22Rv1 (cell line): Measurements from ENCODE around the gene LGSN.

ENCODE experiments used
- H3K27ac ChIP-seq: fragments of 450-650 bp; 2 replicates; pipeline ENCODE4 v1.5.1; 2017
- ZFX ChIP-seq: fragments of 450-650 bp; IDR thresholded peaks from 2 replicates; pipeline ENCODE4 v1.6.1; 2017; ENCODE audit warnings: antibody characterized with exemption, borderline replicate concordance
- TF ChIP-seq, protein P1 (sequence below): fragments of 450-650 bp; IDR thresholded peaks from 2 replicates; pipeline ENCODE4 v1.5.1; 2017; ENCODE audit warnings: mild to moderate bottlenecking

LGSN gene

DNA sequence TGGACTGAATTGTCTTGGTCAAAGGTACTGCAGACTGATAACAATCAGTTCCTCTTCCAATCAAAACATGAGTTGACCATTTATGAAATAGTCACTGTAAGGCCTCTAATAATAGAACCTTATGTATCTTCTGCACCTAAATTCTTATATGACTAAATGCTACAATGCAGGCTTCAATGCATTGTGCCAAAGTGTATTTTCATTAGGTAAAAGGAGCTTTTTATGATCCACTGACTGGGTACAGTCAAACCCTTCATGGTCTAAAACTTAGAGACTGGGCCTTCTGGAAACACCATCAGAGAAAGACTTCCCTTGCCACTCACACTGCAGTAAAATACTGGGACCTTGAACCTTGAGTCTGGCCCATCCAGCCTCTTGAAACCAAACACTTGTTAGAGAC, 16.3 kb downstream of the LGSN start:
- no peak overlapping the region for H3K27ac ChIP-seq
- TF ChIP-seq, protein P1, sequence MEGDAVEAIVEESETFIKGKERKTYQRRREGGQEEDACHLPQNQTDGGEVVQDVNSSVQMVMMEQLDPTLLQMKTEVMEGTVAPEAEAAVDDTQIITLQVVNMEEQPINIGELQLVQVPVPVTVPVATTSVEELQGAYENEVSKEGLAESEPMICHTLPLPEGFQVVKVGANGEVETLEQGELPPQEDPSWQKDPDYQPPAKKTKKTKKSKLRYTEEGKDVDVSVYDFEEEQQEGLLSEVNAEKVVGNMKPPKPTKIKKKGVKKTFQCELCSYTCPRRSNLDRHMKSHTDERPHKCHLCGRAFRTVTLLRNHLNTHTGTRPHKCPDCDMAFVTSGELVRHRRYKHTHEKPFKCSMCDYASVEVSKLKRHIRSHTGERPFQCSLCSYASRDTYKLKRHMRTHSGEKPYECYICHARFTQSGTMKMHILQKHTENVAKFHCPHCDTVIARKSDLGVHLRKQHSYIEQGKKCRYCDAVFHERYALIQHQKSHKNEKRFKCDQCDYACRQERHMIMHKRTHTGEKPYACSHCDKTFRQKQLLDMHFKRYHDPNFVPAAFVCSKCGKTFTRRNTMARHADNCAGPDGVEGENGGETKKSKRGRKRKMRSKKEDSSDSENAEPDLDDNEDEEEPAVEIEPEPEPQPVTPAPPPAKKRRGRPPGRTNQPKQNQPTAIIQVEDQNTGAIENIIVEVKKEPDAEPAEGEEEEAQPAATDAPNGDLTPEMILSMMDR, result no peak
- TF ChIP-seq ZFX, result no peak

DNA sequence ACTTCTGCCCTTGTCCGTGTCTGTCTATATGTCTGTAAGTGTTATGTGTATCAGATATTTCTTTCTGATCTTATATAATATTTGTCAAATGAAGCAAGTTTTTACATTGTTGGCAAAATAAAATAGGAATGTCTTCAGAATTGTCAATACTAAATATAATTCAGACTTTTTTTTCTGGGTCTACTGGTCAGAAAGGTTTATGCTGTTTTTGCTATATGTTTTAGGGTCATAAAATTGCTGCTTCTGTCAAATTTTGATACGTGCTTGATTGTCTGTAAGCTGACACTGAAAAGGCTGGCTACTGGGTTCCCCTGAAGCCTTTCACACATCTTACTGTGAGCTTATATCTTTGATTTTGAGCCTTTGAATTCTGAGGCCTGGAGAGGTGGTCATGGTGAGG, 20.1 kb downstream of the LGSN start:
- H3K27ac ChIP-seq, result no peak overlapping the region
- no peak for TF ChIP-seq ZFX
- TF ChIP-seq, protein P1, result no peak

- no peak for TF ChIP-seq ZFX
- TF ChIP-seq, protein P1, result no peak
- no peak overlapping the region for H3K27ac ChIP-seq
Observed at GRCh38 chr6:63295553-63296194, 24.1 kb downstream of the LGSN start.

DNA sequence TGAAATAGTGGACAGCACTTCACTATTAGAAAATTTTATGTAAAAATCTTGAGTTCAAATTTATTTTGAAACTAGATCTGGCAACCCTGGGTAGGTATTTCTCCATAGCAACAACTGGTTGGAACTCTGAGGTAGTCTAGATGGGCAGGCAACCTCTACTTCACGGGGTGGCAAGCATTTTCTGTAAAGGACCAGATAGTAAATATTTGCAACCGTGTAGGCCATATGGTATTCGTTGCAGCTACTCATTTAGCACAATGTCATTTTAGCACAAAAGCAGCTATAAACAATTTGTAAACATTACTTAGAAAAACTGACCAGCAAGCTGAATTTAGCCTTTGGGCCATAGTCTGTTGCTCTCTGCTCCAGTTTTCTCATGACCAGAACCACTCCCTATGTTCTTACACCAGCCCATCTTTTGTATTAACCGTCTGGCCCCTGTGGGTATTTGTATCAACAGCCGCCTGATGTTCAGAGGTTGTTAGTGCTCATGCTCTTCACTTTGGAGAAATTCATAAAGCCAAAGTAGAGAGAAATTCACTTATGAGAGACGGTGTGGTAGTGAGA, 29.2 kb downstream of the LGSN start:
- no peak overlapping the region for H3K27ac ChIP-seq
- TF ChIP-seq ZFX, result no peak

- no peak overlapping the region for H3K27ac ChIP-seq
- no peak for TF ChIP-seq ZFX
- TF ChIP-seq, protein P1, result no peak
Observed at GRCh38 chr6:63289269-63289872, 30.4 kb downstream of the LGSN start.

DNA sequence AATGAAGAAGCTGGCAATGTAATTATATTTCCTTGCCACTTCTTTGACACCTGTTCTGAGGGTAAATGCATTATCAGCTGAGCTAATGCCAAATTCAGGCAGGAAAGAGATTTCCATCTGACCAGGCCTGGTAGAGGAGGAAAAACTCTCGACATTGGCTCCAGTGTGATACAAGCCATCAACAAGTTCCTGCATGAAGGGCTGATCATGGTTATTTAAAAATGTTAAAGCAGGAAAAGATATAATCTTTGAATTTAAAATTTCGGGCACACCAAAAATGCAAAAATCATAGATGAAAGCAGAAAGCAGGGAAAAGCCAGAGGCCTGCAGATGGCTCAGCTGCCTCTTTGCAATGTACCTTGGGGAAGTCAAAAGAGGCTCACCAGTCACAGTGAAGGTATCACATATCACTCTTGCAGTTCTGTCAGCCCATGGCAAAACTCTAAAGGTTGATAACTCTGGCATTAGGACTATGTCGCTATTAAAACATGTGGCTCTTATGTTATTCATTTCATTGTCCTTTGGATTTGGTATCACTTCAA, 39.1 kb downstream of the LGSN start:
- H3K27ac ChIP-seq, result no peak overlapping the region
- TF ChIP-seq, protein P1, result no peak
- no peak for TF ChIP-seq ZFX

GRCh38 chr6:63278916-63279315, 40.9 kb downstream of the LGSN start:
- TF ChIP-seq ZFX, result no peak
- TF ChIP-seq, protein P1, result no peak
- no peak overlapping the region for H3K27ac ChIP-seq
